Neural cell (in vitro differentiated cells): ENCODE results near the gene ZBTB40.

Source experiments
- EZH2 ChIP-seq: fragments of 200-600, 300-800 bp; shearing (Covaris generic), sonication (generic); IDR thresholded peaks from 2 replicates; pipeline ENCODE4 v1.6.1; 2014; ENCODE audit warnings: antibody characterized with exemption, low read length, borderline replicate concordance, mild to moderate bottlenecking; ENCODE audit not compliant: insufficient read depth, poor library complexity, severe bottlenecking
- POLR2AphosphoS5 ChIP-seq: IDR thresholded peaks from 2 replicates; pipeline ENCODE4 v1.6.1; 2012
- RAD21 ChIP-seq: fragments of 450-650 bp; conservative IDR thresholded peaks from 2 replicates; pipeline ENCODE4 v1.6.1; 2014; ENCODE audit warnings: antibody characterized with exemption, mild to moderate bottlenecking, moderate library complexity
- TAF1 ChIP-seq: IDR thresholded peaks from 2 replicates; pipeline ENCODE4 v1.6.1; 2012; ENCODE audit warnings: low read depth
- TF ChIP-seq, protein P1 (sequence below): fragments of 450-650 bp; IDR thresholded peaks from 2 replicates; pipeline ENCODE4 v1.5.1; 2014; ENCODE audit warnings: antibody characterized with exemption, mild to moderate bottlenecking, moderate library complexity; ENCODE audit not compliant: poor library complexity, severe bottlenecking

DNA sequence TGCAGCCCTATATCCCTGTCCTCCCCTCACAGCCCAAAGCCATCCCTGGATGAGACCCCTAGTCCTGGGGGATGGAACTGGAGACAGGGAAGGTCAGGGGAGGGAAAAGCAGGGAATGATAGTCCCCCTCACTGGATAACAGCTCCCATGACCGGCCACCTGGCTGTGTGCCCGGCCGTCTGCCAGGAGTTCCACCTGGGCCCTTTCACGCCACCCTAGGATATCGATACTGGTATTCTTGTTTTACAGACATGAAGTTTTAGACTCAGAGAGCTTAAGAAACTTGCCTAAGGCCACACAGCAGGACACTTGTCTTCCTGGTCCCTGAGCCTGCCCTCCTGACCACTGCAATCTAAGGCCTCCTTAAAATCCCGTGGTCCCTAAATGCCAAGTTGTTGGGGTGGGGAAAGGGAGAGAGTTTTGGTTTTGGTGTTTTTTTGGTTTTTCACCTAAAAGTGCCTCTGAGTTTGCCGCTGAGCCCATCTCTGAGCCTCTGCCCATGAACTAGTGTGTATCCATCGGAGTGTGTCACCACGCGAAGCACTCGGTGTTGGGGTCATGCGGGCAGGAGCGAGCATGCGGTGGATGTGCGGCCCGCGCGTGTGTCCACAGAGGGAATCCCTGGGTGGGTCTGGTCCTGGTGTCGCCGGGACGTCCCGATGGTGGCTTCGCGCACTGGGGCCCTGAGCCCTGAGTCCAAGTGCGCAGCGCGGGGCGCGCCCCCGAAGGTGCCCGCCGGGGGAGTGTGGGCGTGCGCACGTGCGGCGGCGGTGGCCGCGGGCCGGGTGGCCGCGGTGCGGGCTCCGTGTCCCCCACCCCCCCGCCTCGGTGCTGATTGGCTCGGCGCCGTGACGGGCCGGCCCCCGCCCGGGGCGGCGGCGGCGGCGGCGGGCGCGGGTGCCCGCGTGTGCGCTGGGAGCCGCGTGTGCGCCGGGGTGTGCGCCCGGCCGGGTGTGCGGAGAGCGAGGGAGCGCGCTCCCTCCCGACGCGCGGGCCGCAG lies 111.2 kb downstream of the ZBTB40 start, which contains the start of gene EPHA8:
- TF ChIP-seq, protein P1, sequence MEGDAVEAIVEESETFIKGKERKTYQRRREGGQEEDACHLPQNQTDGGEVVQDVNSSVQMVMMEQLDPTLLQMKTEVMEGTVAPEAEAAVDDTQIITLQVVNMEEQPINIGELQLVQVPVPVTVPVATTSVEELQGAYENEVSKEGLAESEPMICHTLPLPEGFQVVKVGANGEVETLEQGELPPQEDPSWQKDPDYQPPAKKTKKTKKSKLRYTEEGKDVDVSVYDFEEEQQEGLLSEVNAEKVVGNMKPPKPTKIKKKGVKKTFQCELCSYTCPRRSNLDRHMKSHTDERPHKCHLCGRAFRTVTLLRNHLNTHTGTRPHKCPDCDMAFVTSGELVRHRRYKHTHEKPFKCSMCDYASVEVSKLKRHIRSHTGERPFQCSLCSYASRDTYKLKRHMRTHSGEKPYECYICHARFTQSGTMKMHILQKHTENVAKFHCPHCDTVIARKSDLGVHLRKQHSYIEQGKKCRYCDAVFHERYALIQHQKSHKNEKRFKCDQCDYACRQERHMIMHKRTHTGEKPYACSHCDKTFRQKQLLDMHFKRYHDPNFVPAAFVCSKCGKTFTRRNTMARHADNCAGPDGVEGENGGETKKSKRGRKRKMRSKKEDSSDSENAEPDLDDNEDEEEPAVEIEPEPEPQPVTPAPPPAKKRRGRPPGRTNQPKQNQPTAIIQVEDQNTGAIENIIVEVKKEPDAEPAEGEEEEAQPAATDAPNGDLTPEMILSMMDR, result no peak
- TF ChIP-seq EZH2 (no peak), POLR2AphosphoS5 (peak; percentile 7), TAF1 (no peak), RAD21 (no peak)
